GM23338 (cell line): Measurements from ENCODE around the gene CCNI2. TPM values are rescaled to one million over a fixed set of nuclear protein-coding genes. Genes with fewer than 3 reads are reported as not detected.

Source experiments
- ATAC-seq: fragments of 200-7000 bp; cut with Tn5 transposase; 3 replicates; pipeline ENCODE4 v1.9.1; 2020
- DNase-seq: peaks from one replicate; pipeline ENCODE4 v3.0.0-alpha.2; 2015; ENCODE audit warnings: low spot score
- H2AFZ ChIP-seq: fragments of 200-600 bp; sonication (generic); 2 replicates; pipeline ENCODE4 v1.8.0; 2016; ENCODE audit warnings: antibody characterized with exemption, mild to moderate bottlenecking, moderate library complexity
- H3F3A ChIP-seq: fragments of 200-600 bp; sonication (generic); replicated peaks from 2 replicates; pipeline ENCODE4 v1.8.0; 2017; ENCODE audit warnings: antibody characterized with exemption, mixed run types, low read depth
- H3K27ac ChIP-seq: fragments of 200-600 bp; sonication (generic); 2 replicates; pipeline ENCODE4 v1.6.1; 2016; ENCODE audit warnings: low read depth
- H3K27me3 ChIP-seq: fragments of 200-600 bp; sonication (generic); 2 replicates; pipeline ENCODE4 v1.8.0; 2016; ENCODE audit warnings: mild to moderate bottlenecking, mixed run types, moderate library complexity; ENCODE audit not compliant: insufficient read depth
- H3K36me3 ChIP-seq: fragments of 200-600 bp; sonication (generic); 2 replicates; pipeline ENCODE4 v1.8.0; 2016; ENCODE audit warnings: mild to moderate bottlenecking; ENCODE audit not compliant: insufficient read depth
- H3K4me1 ChIP-seq: fragments of 200-600 bp; sonication (generic); 2 replicates; pipeline ENCODE4 v1.8.0; 2016; ENCODE audit warnings: mild to moderate bottlenecking, moderate library complexity; ENCODE audit not compliant: insufficient read depth
- H3K4me2 ChIP-seq: fragments of 200-600 bp; sonication (generic); 2 replicates; pipeline ENCODE4 v1.7.1; 2017; ENCODE audit warnings: mixed run types
- H3K4me3 ChIP-seq: fragments of 200-600 bp; sonication (generic); 2 replicates; pipeline ENCODE4 v1.6.1; 2016; ENCODE audit warnings: mixed run types
- H3K79me2 ChIP-seq: fragments of 200-600 bp; sonication (generic); replicated peaks from 2 replicates; pipeline ENCODE4 v1.8.0; 2017; ENCODE audit warnings: mild to moderate bottlenecking; ENCODE audit not compliant: insufficient read depth
- H3K9me2 ChIP-seq: fragments of 200-600 bp; sonication (generic); 2 replicates; pipeline ENCODE4 v1.8.0; 2017; ENCODE audit not compliant: insufficient read depth
- H4K20me1 ChIP-seq: fragments of 200-600 bp; sonication (generic); replicated peaks from 2 replicates; pipeline ENCODE4 v1.8.0; 2017; ENCODE audit warnings: mild to moderate bottlenecking; ENCODE audit not compliant: insufficient read depth
- H3K27ac Mint-ChIP-seq: 2 replicates; pipeline ENCODE4 v1.8.0; 2020; ENCODE audit warnings: inconsistent platforms, mild to moderate bottlenecking, moderate library complexity, mixed read lengths
- H3K27me3 Mint-ChIP-seq: 3 replicates; pipeline ENCODE4 v1.8.0; 2022; ENCODE audit warnings: low read depth, mild to moderate bottlenecking, moderate library complexity, mixed read lengths, inconsistent platforms; ENCODE audit not compliant: insufficient read depth, poor library complexity
- H3K36me3 Mint-ChIP-seq: 3 replicates; pipeline ENCODE4 v1.8.0; 2021; ENCODE audit warnings: low read depth, mild to moderate bottlenecking, inconsistent platforms, moderate library complexity, mixed read lengths
- H3K4me1 Mint-ChIP-seq: 3 replicates; pipeline ENCODE4 v1.8.0; 2020; ENCODE audit warnings: mild to moderate bottlenecking, inconsistent platforms, mixed read lengths
- H3K4me3 Mint-ChIP-seq: 3 replicates; pipeline ENCODE4 v1.8.0; 2021; ENCODE audit warnings: moderate library complexity, mild to moderate bottlenecking, inconsistent platforms, mixed read lengths
- H3K9me3 Mint-ChIP-seq: 3 replicates; pipeline ENCODE4 v1.8.0; 2020; ENCODE audit warnings: moderate library complexity, mild to moderate bottlenecking, inconsistent platforms, mixed read lengths
- CTCF ChIP-seq, 2 experiments: fragments of 200-600 bp in 1 of 2; sonication (generic) in 1 of 2; conservative IDR thresholded peaks; 2 replicates each; pipeline versions ENCODE4 v1.5.1 to v1.6.1; 2016 to 2017; ENCODE audit warnings: antibody characterized with exemption in 2 of 2, low read depth in 2 of 2, mild to moderate bottlenecking in 2 of 2, moderate library complexity in 1 of 2
- EZH2 ChIP-seq: fragments of 200-600 bp; sonication (generic); IDR thresholded peaks from one replicate; pipeline ENCODE4 v1.8.0; 2017; ENCODE audit warnings: antibody characterized with exemption, mild to moderate bottlenecking, low read depth; ENCODE audit not compliant: unreplicated experiment
- EZH2phosphoT487 ChIP-seq: fragments of 200-600 bp; sonication (generic); IDR thresholded peaks from one replicate; pipeline ENCODE4 v1.8.1; 2018; ENCODE audit warnings: antibody characterized with exemption; ENCODE audit not compliant: unreplicated experiment
- POLR2AphosphoS5 ChIP-seq: IDR thresholded peaks from 2 replicates; pipeline ENCODE4 v1.6.1; 2016; ENCODE audit warnings: antibody characterized with exemption, low read depth
- ZNF331 ChIP-seq: fragments of 250-450 bp; sonication (Bioruptor Pico); IDR thresholded peaks from 2 replicates; pipeline ENCODE4 v1.5.0; 2020; ENCODE audit warnings: low read depth, mild to moderate bottlenecking, moderate library complexity
- ZNF462 ChIP-seq: fragments of 250-450 bp; sonication (Bioruptor Pico); IDR thresholded peaks from 2 replicates; pipeline ENCODE4 v1.5.0; 2020; ENCODE audit warnings: mild to moderate bottlenecking, moderate library complexity
- polyA plus RNA-seq: library from polyadenylated mRNA; unstranded; fragments of >200 nt; fragmentation: Nextera tagmentation; extraction: Ambion mirVana; gene quantifications from 2 replicates; pipeline ENCODE4 v1.2.1, GENCODE V29; 2016
- total RNA-seq: library from RNA; depleted of rRNA; stranded (reverse); fragments of >200 nt; shearing (Covaris generic); gene quantifications from 2 replicates; pipeline ENCODE4 v1.2.3, GENCODE V29; 2014

CCNI2 gene
- total and polyA plus RNA-seq, 2 experiments from 2014 or later = 0.55 to 2.5 TPM

- no peak for TF ChIP-seq EZH2phosphoT487
- no peak for TF ChIP-seq ZNF331 (CRISPR knock-in tag)
- no peak for TF ChIP-seq ZNF462 (CRISPR knock-in tag)
- no peak for TF ChIP-seq POLR2AphosphoS5
Observed at GRCh38 chr5:132788508-132788907, 41.3 kb downstream of the CCNI2 start (continued).

GRCh38 chr5:132788990-132789886 lies 42.0 kb downstream of the CCNI2 start:
- H3K27ac Mint-ChIP-seq = no peak overlapping the region
- no peaks in the 10 kb centered on the region for H3K4me1 ChIP-seq
- no peak for DNase-seq
- H2AFZ ChIP-seq = no peak overlapping the region
- peak; percentile 43 for ATAC-seq
- H3K9me3 Mint-ChIP-seq = no peaks in the 10 kb centered on the region
- H3K36me3 ChIP-seq = no peaks in the 10 kb centered on the region
- no peaks in the 10 kb centered on the region for H4K20me1 ChIP-seq
- H3K36me3 Mint-ChIP-seq = no peaks in the 10 kb centered on the region
- no peaks in the 10 kb centered on the region for H3K9me2 ChIP-seq
- no peaks in the 10 kb centered on the region for H3K27me3 ChIP-seq
- peaks cover 14% of the 10 kb centered on the region for H3K27me3 Mint-ChIP-seq
- H3K4me2 ChIP-seq = no peak overlapping the region
- H3K27ac ChIP-seq = no peak overlapping the region
- H3K79me2 ChIP-seq = no peaks in the 10 kb centered on the region
- H3K4me1 Mint-ChIP-seq = peaks cover 11% of the 10 kb centered on the region
- H3K4me3 ChIP-seq = no peak overlapping the region
- H3K4me3 Mint-ChIP-seq = no peak overlapping the region
- H3F3A ChIP-seq = no peaks in the 10 kb centered on the region
- TF ChIP-seq EZH2 = no peak
- no peak for TF ChIP-seq POLR2AphosphoS5
- no peak for TF ChIP-seq CTCF (conservative IDR thresholded peaks at IDR 0.05; ENCODE audit: low read depth in 2 of 2)
- no peak for TF ChIP-seq ZNF462 (CRISPR knock-in tag)
